A673 (cell line): Measurements from ENCODE around the gene KIAA1143. TPM values are rescaled to one million over a fixed set of nuclear protein-coding genes. Genes with fewer than 3 reads are reported as not detected.

Source experiments
- BruUV-seq: library from RNA; stranded (reverse); fragments of 400-500 nt; replicated peaks from 2 replicates; lab custom pipeline; 2021; lab: Mats Ljungman, UMichigan
- CTCF ChIA-PET: fragments of 300-600 bp; sonication (Branson Sonifier 250); formaldehyde crosslinking; loops from one replicate; lab custom pipeline; 2022; ENCODE audit warnings: antibody characterized with exemption; lab: Charles Lee
- POLR2A ChIA-PET: fragments of 300-600 bp; sonication (Branson Sonifier 250); formaldehyde crosslinking; loops from one replicate; lab custom pipeline; 2022; ENCODE audit warnings: antibody characterized with exemption; ENCODE audit not compliant: low non-redundant PET; lab: Charles Lee
- DNase-seq: peaks from one replicate; pipeline ENCODE4 v3.0.0-alpha.2; 2015; ENCODE audit warnings: low spot score
- H3K27ac ChIP-seq: fragments of 200-600 bp; sonication (generic); 2 replicates; pipeline ENCODE4 v1.5.1; 2016; ENCODE audit warnings: mixed run types, low read depth, mild to moderate bottlenecking, mixed read lengths, antibody characterized with exemption, low read length; ENCODE audit not compliant: poor library complexity, severe bottlenecking
- H3K27me3 ChIP-seq: fragments of 200-600 bp; sonication (generic); replicated peaks from 2 replicates; pipeline ENCODE4 v1.6.1; 2017; ENCODE audit warnings: mixed run types, low read depth, mild to moderate bottlenecking, mixed read lengths, antibody characterized with exemption, low read length; ENCODE audit not compliant: insufficient read depth, poor library complexity
- H3K36me3 ChIP-seq: fragments of 200-600 bp; sonication (generic); 2 replicates; pipeline ENCODE4 v1.6.1; 2016; ENCODE audit warnings: mixed run types, mild to moderate bottlenecking, mixed read lengths, antibody characterized with exemption, low read length; ENCODE audit not compliant: insufficient read depth, poor library complexity, severe bottlenecking
- H3K4me1 ChIP-seq: fragments of 200-600 bp; sonication (generic); 2 replicates; pipeline ENCODE4 v1.6.1; 2017; ENCODE audit warnings: mixed run types, mild to moderate bottlenecking, mixed read lengths, antibody characterized with exemption, low read length; ENCODE audit not compliant: insufficient read depth, poor library complexity, severe bottlenecking
- H3K4me3 ChIP-seq: fragments of 200-600 bp; sonication (generic); 2 replicates; pipeline ENCODE4 v1.5.1; 2016; ENCODE audit warnings: low read depth, mixed run types, mild to moderate bottlenecking, mixed read lengths, low read length; ENCODE audit not compliant: poor library complexity, severe bottlenecking
- H3K9me3 ChIP-seq: fragments of 200-600 bp; sonication (generic); 2 replicates; pipeline ENCODE4 v1.6.1; 2016; ENCODE audit warnings: mixed run types, low read depth, mild to moderate bottlenecking, mixed read lengths, antibody characterized with exemption, low read length; ENCODE audit not compliant: poor library complexity, severe bottlenecking
- EZH2 ChIP-seq: fragments of 200-600 bp; sonication (generic); IDR thresholded peaks from 2 replicates; pipeline ENCODE4 v1.6.1; 2017; ENCODE audit warnings: borderline replicate concordance, low read depth, mild to moderate bottlenecking, mixed read lengths, antibody characterized with exemption, low read length; ENCODE audit not compliant: poor library complexity, severe bottlenecking
- intact Hi-C: fragments of 100-400 bp; cut with micrococcal nuclease; formaldehyde crosslinking; loops from one replicate; pipeline ENCODE4 v1.10.0; 2022; ENCODE audit not compliant: unreplicated experiment
- total RNA-seq: library from RNA; stranded (reverse); gene quantifications from 2 replicates; pipeline ENCODE4 v1.2.3, GENCODE V29; 2021
- TF ChIP-seq, protein P1 (sequence below): fragments of 300-800, 200-600 bp; sonication (generic); conservative IDR thresholded peaks from 2 replicates; pipeline ENCODE4 v1.5.1; 2017; ENCODE audit warnings: low read depth, mild to moderate bottlenecking, antibody characterized with exemption, low read length, moderate library complexity, mixed read lengths

Gene KIAA1143
- total RNA-seq, 1 experiment from 2014 or later, result 24.3 TPM

DNA sequence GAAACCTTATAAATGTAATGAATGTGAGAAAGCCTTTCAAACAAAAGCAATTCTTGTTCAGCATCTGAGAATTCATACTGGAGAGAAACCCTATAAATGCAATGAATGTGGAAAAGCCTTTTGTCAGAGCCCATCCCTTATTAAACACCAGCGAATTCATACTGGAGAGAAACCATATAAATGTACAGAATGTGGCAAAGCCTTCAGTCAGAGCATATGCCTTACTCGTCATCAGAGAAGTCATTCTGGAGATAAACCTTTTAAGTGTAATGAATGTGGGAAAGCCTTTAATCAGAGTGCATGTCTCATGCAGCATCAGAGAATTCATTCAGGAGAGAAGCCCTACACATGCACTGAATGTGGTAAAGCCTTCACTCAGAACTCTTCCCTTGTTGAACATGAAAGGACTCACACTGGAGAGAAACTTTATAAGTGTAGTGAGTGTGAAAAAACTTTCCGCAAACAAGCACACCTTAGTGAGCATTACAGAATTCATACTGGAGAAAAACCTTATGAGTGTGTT, 26.7 kb downstream of the KIAA1143 start:
- DNase-seq, result no peak
- no peak overlapping the region for H3K4me3 ChIP-seq
- H3K27ac ChIP-seq, result no peak overlapping the region
- TF ChIP-seq EZH2, result no peak
- TF ChIP-seq, protein P1, sequence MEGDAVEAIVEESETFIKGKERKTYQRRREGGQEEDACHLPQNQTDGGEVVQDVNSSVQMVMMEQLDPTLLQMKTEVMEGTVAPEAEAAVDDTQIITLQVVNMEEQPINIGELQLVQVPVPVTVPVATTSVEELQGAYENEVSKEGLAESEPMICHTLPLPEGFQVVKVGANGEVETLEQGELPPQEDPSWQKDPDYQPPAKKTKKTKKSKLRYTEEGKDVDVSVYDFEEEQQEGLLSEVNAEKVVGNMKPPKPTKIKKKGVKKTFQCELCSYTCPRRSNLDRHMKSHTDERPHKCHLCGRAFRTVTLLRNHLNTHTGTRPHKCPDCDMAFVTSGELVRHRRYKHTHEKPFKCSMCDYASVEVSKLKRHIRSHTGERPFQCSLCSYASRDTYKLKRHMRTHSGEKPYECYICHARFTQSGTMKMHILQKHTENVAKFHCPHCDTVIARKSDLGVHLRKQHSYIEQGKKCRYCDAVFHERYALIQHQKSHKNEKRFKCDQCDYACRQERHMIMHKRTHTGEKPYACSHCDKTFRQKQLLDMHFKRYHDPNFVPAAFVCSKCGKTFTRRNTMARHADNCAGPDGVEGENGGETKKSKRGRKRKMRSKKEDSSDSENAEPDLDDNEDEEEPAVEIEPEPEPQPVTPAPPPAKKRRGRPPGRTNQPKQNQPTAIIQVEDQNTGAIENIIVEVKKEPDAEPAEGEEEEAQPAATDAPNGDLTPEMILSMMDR, result no peak
- ChIA-PET POLR2A (no interaction called here), CTCF (no interaction called here)
- H3K27me3 ChIP-seq, result no peaks in the 10 kb centered on the region
- peaks cover 53% of the 10 kb centered on the region for H3K9me3 ChIP-seq
- H3K4me1 ChIP-seq, result no peaks in the 10 kb centered on the region
- no peaks in the 10 kb centered on the region for H3K36me3 ChIP-seq
- intact Hi-C loops, result no loop called here
- BruUV-seq, result no TSS peak

DNA sequence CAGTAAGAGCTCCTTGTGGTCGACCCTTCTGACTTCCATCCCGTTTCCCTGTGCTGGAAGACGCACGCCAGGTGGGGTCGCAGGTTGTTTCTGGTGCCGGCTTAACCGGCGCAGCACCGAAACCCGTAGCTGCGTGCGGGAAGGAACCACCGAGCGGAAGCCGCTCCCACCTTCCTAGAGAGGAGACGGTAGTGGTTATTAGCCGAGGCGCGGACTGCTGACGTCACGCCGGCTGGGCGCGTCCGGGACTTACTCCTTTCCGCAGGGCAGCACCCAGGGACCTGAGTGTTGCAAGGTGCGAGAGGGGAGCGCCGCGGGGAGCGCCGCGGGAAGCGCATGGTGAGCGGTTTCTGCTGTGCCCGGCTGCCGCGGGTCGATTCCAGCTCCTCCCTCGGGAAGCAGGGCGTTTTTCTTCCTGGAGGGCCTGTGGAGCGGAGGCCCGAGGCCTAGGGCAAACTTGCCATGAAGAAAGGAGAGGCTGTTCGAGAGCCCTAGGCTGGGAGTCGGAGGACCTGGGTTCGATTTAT, 32.0 kb downstream of the KIAA1143 start, which contains the start of gene ZNF501:
ZNF501 (plus strand) TSS at position 252 of the 527 bp plus-strand sequence. CDS start 4,787 bp downstream, outside the sequence.
- ChIA-PET CTCF (no interaction called here), POLR2A (no interaction called here)
- peak; percentile 85 for DNase-seq
- intact Hi-C loops, result loop anchor here (1.0 kb wide), 1 partner anchor 17 kb away; the partner anchor contains the start of gene ZNF502
- Histone ChIP-seq H3K4me3 (peak within 1 kb of the TSS; percentile 54), H3K4me1 (no peaks in the 10 kb centered on the region), H3K36me3 (no peaks in the 10 kb centered on the region), H3K27me3 (no peaks in the 10 kb centered on the region), H3K27ac (peak within 1 kb of the TSS; percentile 51), H3K9me3 (peaks cover 36% of the 10 kb centered on the region)
- BruUV-seq, result no TSS peak
- TF ChIP-seq, protein P1, result no peak
- no peak for TF ChIP-seq EZH2

DNA sequence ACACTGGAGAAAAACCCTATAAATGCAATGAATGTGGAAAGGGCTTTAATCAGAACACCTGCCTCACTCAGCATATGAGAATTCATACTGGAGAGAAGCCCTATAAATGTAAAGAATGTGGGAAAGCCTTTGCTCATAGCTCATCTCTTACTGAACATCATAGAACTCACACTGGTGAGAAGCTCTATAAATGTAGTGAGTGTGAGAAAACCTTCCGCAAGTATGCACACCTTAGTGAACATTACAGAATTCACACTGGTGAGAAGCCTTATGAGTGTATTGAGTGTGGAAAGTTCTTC, 39.4 kb downstream of the KIAA1143 start:
- Histone ChIP-seq H3K9me3 (peaks cover 30% of the 10 kb centered on the region), H3K27me3 (no peaks in the 10 kb centered on the region), H3K4me3 (no peak overlapping the region), H3K4me1 (no peaks in the 10 kb centered on the region), H3K36me3 (peaks cover 4% of the 10 kb centered on the region), H3K27ac (no peak overlapping the region)
- intact Hi-C loops, result no loop called here
- no peak for DNase-seq
- TF ChIP-seq, protein P1, result no peak
- no peak for TF ChIP-seq EZH2
- no TSS peak for BruUV-seq
- ChIA-PET POLR2A (no interaction called here), CTCF (no interaction called here)
